Medulla oblongata (tissue), 1 donor: ENCODE data around the gene WASF1.
"Not testable (repeated sequence)": the region's sequence is repeated elsewhere in the genome, so short reads cannot be mapped to it uniquely, and the experiment has no call there.

Experiments
- DNase-seq: peaks from one replicate; pipeline ENCODE4 v3.0.0-alpha.2; 2015; ENCODE audit errors: extremely low spot score

Gene WASF1

DNA sequence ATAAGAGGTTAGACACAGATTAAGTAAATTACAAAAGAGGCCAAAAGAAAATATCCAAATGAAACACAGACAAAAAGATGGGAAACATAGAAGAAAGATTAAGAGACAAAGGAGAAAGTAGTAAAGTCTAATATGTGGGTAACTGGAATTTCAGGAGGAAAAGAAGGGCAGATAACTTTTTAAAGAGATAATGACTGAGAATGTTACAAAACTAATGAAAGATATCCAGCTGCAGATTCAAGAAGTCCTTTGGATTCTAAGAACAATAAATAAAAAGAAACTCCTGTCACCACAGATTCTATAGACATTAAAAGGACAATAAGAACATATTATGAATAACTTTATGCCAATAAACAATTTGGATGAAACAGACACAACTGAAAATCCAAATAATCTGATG is 90.1 kb downstream of the WASF1 start:
- no peak for DNase-seq

DNA sequence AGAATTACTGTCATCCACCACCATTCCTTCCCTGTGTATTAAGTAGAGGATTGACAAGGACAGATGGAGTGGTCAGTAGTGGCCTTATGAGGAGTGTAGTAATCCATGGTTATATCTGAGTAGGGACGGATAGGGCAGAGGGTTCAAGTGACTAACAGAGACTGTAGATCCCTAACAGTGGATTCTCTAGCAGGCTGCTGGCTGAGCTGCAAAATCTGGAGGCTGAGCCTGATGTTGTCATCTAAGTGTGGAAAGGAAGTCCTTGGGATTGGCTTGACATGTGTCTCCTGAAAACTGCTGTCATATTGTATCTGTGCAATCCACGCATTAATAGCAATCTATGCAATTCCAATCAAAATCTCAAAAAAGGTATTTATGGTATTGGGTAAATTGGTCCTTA is 94.2 kb downstream of the WASF1 start:
- no peak for DNase-seq

DNA sequence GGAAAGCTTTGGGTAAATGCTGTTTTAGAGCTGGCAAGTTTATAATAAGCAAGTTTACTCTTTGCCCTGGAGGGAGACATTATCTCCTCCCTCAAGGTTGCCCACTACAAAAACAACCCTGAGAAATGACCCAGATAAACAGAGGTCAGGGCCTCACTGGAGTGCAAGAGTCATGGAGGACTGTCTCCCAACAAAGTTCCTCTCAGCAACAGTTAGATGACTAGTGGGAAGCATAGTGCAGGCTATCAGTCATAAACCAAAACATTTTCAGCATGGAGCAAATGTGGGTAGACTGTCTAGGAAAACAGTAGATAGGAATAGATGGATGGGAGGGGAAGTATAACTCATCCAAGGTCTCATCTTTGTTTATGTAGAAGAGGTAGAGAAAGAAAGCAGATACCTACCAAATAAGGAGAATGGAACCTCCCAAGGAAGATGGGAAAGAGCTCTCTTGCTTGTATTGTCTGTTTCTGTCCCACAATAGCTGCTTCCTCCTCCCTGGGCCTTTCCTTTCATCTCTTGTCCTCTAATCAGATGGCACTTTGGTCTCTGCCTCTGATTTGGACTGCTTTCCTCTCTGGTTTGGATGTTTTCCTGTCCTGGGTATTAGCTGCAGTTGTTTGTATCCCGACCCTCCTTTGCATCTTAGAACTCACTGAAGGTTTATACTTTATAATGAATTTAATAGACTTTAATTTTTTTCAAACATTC is 95.4 kb downstream of the WASF1 start:
- no peak for DNase-seq

DNA sequence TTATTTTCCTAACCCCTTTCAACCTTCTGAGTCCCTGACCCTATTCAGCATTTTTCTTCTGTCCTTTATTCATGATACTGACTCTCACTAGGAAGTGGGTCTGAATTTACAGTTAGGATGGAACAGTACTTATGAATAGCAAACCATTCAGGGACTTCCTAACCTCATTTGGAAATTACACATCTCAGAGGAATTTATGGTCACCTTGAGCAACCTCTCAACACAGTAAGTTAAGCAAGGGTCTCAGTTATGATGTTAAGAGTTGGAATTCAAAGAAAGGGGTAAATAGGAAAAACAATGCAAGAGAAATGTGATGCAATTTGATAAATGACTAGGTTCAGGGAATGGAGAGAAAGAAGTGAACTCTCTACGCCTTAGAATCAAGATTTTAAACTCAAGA is 104.1 kb downstream of the WASF1 start:
- no peak for DNase-seq

DNA sequence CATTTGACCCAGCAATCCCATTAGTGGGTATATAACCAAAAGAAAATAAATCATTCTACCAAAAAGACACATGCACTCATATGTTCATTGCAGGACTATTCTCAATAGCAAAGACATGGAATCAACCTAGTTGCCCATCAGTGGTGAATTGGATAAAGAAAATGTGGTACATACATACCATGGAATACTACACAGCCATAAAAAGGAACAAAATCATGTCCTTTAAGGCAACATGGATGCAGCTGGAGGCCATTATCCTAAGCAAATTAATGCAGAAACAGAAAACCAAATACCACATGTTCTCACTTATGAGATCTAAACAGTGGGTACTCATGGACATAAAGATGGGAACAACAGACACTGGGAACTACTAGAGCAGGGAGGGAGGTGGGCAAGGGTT is 106.0 kb downstream of the WASF1 start:
- DNase-seq, result not testable (repeated sequence)

DNA sequence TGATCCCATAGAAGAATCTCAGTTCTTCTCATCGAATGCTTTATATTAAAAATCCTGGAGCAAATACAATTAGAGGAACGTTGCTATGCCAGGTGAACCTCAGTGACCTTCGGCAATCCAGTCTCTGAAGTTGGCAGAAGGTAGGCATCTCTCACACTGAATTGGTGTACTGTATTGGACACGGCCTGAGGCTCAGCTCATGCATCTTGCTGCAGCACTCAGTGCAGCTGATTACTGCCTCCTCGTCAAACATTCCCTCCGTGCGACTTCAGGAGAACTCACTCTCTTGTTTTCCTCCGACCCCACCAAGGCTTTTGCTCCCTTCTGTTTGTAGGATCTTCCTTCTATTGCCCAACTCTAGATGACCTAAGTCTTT is 110.9 kb downstream of the WASF1 start:
- DNase-seq, result no peak

DNA sequence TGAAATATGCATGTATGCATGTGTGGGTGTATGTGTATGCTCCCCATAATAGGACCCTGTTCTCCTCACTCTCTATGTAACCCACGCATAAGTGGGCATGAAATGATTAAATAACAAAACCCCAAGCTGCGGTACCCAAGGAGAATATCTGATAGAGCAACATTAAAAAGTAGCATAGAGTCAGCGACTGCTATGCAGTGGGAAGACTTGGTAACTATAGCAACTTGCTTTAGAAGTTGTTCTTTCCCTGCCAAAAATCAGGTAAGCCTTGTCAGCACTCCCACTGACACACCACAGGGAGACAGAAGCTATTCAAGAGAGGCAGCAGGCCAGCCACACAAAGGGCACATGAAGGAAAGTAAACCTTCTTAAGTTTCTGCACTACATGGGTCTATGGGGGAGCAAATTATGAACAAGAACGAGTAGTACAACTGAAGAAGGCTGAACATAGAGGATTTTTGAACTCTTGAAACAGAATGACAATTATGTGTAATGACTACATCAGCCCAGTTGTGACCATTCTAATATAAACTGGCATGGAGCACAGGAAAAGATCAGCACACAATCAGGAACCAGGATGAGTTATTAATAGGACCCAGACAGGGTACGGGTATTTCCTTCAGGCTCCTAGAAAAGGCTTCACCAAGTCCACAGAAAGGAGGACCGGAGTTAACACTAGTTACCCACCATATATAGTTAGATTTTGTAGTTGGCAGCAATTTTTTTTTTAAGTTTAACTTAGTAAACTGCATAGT is 111.5 kb downstream of the WASF1 start:
- DNase-seq, result no peak

DNA sequence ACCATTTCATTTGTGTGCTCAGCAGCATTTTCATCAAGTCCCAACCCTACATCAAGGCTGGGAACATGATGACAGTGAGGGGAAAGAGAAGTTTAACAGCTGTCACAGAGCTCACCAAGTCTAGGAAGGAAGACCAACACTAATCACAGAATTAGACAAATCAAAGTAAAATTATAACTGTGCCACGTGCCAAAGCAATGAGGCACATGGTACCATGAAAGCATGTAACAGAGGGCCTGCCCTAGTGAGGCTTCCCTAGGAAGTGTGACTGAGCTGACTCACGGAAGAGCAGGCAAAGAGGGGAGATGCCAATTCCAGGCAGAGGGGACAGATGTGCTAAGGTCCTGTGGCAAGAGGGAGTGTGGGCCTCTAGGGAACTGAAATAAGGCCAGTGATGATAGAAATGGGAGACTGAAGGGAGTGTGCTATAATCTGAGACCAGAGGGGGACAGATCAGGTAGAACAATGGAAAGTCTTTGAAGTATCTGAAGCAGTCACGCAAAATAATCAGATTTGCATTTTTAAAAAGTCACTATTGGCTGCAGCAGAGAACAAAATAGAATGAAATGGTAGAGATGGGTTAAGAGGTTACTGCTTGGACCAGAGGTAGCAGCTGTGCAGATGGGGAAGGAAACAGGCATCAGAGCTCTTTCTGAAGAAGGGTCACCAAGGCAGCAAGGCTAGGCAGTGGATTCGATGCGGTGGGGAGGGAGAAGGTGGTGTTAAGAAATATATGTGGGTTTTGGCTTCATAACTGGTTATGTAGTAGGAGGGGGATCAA is 114.5 kb downstream of the WASF1 start:
- DNase-seq, result no peak

DNA sequence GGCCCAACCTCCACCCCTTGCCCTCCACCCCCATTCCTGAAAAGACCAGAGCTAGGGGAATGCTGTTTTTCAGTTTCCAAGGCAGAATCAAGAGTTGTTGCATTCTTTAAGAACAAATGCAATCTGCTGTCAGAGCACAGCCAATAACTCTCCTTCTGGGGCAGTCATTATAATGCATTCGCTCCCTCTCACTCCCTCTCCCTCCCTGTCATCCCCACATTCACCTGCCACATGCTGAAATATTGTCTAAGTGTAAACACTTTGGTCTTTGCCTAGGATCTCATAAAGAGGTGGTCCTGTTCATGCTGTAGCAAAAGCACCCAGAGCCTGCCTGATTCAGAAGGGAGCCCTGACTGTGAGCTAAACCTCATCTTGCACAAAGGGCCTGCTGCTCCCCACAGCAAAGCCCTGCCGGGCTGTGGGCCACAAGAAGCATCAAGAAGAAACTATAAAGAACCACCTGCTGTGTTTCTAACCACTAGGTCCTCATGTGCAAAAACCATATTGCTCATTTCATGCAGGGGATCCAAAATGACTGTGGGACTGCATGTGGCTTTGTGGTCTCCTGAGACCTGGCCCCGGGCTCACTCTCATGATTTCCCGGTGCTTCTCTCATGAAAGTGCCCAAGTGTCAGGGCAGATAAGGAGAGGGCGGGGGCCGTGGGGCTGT is 115.7 kb downstream of the WASF1 start:
- no peak for DNase-seq

DNA sequence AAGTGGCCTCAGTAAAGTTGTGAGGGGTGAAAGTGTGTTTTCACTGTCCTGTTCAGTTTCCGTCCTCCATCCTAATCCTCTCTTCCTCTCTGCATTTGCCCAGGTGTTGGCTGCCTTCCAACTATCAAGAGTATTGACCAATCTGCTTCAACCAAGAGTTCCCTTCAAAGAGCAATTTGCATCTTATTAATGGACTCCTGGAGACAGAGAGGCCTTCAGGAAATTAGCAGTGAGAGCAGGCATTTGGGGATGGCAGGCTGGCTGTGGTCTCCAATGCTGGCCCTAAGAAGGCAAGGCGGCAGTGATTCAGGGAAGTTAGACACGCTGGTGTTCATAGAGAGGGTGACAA is 124.1 kb downstream of the WASF1 start:
- peak; percentile 7 for DNase-seq

DNA sequence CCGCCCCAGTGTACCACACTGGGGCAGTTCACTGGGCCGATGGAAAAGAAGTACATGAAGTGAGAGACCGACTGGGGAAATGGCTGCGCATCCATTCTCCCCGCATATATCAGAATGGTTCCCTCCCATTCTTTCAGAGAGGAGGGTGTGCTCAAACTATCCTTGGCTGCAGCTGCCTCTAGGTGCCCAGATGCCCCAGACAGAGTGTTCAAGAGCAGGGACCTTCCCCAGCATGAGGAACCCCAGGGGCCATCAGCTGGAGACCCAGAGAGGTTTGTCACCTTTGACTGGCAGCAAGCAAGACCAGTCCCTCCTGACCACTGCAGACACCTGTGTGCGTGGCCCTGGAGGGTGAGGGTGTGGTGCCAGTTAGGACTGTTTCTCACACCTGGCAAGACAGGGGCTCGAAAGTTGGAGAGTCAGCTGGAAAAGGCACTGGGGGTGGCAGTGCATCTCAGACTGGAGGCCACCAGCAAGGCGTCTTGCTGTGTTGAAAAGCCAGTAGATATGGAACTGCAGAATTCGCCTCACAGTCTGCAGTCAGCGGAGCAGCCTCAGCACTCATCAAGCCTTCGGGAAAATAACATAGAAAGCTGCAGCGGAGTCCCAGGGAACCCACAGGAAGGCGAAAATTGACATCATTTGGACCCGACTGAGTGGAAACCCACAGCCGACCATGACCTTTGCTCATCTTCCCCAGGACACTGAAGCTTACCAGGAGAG is 124.6 kb downstream of the WASF1 start:
- no peak for DNase-seq

DNA sequence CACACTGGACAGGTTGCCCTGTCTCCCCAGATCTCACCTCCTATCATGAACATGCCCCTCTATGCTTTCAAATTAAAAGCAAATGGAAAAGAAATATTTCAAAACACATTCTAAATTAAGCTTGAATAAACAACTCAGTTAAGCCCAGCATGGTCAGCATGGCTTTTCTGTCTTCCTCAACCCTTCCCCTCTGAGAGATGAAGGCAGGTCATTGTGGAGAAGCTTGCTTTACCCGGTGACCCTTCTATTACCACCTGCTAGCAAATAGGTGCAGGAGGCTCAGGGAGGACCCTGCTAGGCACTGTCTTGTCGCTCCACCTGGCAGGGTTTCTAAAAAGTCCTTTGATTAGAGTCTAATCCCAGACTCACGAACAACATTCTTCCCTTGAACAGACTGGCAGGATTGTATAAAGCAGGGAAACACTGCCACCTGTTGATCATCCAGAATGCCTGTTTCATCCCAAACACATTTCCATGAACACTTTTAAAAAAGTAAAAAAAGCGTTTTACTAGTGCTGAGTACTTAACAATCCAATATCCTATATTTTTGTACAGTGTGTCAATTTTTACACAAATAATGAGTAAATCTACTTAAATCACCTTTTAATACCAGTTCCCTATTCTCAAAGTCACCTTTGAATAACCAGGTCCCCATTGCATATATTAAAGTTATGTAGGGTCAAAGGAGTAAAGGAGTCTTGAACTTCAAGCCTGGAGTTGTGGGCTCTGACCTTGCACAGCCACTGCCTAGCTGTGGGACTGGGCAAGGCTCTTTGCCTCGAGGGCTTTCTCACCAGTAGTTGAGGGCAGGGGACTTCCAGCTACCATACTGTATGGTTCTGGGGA is 125.9 kb downstream of the WASF1 start:
- peak; percentile 81 for DNase-seq

DNA sequence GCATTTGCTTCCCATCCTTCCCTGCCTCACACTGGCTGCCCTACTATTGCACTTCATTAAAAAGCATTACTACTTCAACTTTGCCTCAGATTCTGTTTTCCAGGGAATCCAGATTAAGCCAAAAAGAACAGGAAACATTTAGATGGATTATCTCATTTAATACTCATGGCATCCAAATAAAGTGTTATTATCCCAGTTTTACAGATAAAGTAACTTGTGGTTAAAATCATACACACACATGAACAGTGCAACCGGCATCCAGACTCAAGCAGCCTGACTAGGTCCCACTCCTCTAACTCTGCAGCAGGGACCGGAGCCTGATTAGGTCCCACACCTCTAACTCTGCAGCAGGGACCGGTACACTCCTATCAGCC is 129.0 kb downstream of the WASF1 start:
- DNase-seq, result no peak
